Measurements from ENCODE around the gene GUF1. TPM values are rescaled to one million over a fixed set of nuclear protein-coding genes. Genes with fewer than 3 reads are reported as not detected.

Gene GUF1
- total and polyA plus RNA-seq, 2 of the 13 experiments (the other 11 are each of a cell fraction or from before 2014, with no cell fraction given): 10.3 to 24.6 TPM

GRCh38 chr4:44652002-44652401 lies 26.2 kb upstream of the GUF1 start:
- Histone ChIP-seq H3K9ac (ENCODE audit: insufficient read depth, low read depth, low read length) (no peak overlapping the region), H3K79me2 (ENCODE audit: insufficient read depth, low read length) (no peaks in the 10 kb centered on the region), H3K27ac (ENCODE audit: extremely low read length, insufficient read depth, low read length) (no peak overlapping the region), H3K9me3 (ENCODE audit: low read length) (no peaks in the 10 kb centered on the region), H2AFZ (ENCODE audit: low read length) (no peak overlapping the region), H3K27me3 (ENCODE audit: control insufficient read depth in 1 of 2, insufficient read depth in 2 of 2, low read length in 2 of 2) (no peaks in the 10 kb centered on the region), H4K20me1 (ENCODE audit: insufficient read depth, low read length) (no peaks in the 10 kb centered on the region), H3K36me3 (replicated peaks in 1 of 2; ENCODE audit: control insufficient read depth in 1 of 2, insufficient read depth in 2 of 2, low read length in 2 of 2) (no peaks in the 10 kb centered on the region), H3K4me3 (replicated peaks in 1 of 3; ENCODE audit: insufficient read depth in 1 of 3, low read depth in 2 of 3, low read length in 3 of 3) (no peak overlapping the region), H3K4me1 (ENCODE audit: insufficient read depth, low read length) (no peaks in the 10 kb centered on the region), H3K4me2 (ENCODE audit: low read depth, low read length) (no peak overlapping the region)
- WGBS (ENCODE audit: low lambda C conversion rate): 0% methylated on average over 1 of the region's 1 CpG
- ChIA-PET CTCF (ENCODE audit: low intra/inter-chr PET ratio, low total read pairs) (no interaction called here), POLR2A (no interaction called here)
- in situ Hi-C loops (cut with HindIII; ENCODE audit: extremely low pct_ligation_motif_present, low pct_unique_long_range_greater_than_20kb): no loop called here
- ATAC-seq (no peak), DNase-seq (ENCODE audit: low spot score) (no peak), FAIRE-seq (no peak)
- no TSS peak for BruUV-seq (replicated peaks)
- intact Hi-C loops (cut with micrococcal nuclease; ENCODE audit: unreplicated experiment): no loop called here
- no peak for TF ChIP-seq SSRP1 (CRISPR knock-in tag; IDR thresholded peaks at IDR 0.05)
- no peak for TF ChIP-seq RAD21 (CRISPR knock-in tag; IDR thresholded peaks at IDR 0.05)
- TF ChIP-seq TBL1XR1 (IDR thresholded peaks at IDR 0.05; ENCODE audit: borderline replicate concordance, low read length, partially characterized antibody): no peak
- TF ChIP-seq MNT (IDR thresholded peaks at IDR 0.05): no peak
- TF ChIP-seq ZNF549 (CRISPR knock-in tag; IDR thresholded peaks at IDR 0.05): no peak
- TF ChIP-seq GLI4 (CRISPR knock-in tag; IDR thresholded peaks at IDR 0.05; ENCODE audit: borderline replicate concordance): no peak
- TF ChIP-seq PLSCR1 (CRISPR knock-in tag; IDR thresholded peaks at IDR 0.05; ENCODE audit: borderline replicate concordance): no peak
- no peak for TF ChIP-seq TEF (CRISPR knock-in tag; IDR thresholded peaks at IDR 0.05)
- TF ChIP-seq ZNF468 (CRISPR knock-in tag; IDR thresholded peaks at IDR 0.05): no peak
- TF ChIP-seq ZFP90 (CRISPR knock-in tag; IDR thresholded peaks at IDR 0.05; ENCODE audit: borderline replicate concordance): no peak
- no peak for TF ChIP-seq CAMTA2 (CRISPR knock-in tag; IDR thresholded peaks at IDR 0.05; ENCODE audit: borderline replicate concordance)
- TF ChIP-seq ZNF282 (IDR thresholded peaks at IDR 0.05; ENCODE audit: partially characterized antibody): no peak
- TF ChIP-seq ZNF674 (CRISPR knock-in tag; IDR thresholded peaks at IDR 0.05; ENCODE audit: low read depth): no peak
- no peak for TF ChIP-seq KLF15 (CRISPR knock-in tag; IDR thresholded peaks at IDR 0.05; ENCODE audit: borderline replicate concordance)
- TF ChIP-seq HBP1 (CRISPR knock-in tag; IDR thresholded peaks at IDR 0.05; ENCODE audit: low read depth): no peak
- TF ChIP-seq AKNA (CRISPR knock-in tag; IDR thresholded peaks at IDR 0.05; ENCODE audit: borderline replicate concordance): no peak

All from HepG2 (cell line).